ENCODE results near the gene NUP214.

The NUP214 gene

GRCh38 chr9:131120620-131121228, 4.7 kb upstream of the NUP214 start:
- no peaks in the 10 kb centered on the region for H3K9me3 Mint-ChIP-seq (ENCODE audit: low read depth)
- no peaks in the 10 kb centered on the region for H3K27me3 Mint-ChIP-seq
- H3K36me3 Mint-ChIP-seq = no peaks in the 10 kb centered on the region

GRCh38 chr9:131121346-131121745, 4.0 kb upstream of the NUP214 start:
- Mint-ChIP-seq H3K4me3 (no peak overlapping the region), H3K27ac (no peak overlapping the region), H3K9me3 (ENCODE audit: low read depth) (no peaks in the 10 kb centered on the region), H3K27me3 (no peaks in the 10 kb centered on the region), H3K36me3 (no peaks in the 10 kb centered on the region), H3K4me1 (ENCODE audit: low read depth) (peaks cover 11% of the 10 kb centered on the region)

More at GRCh38 chr9:131120620-131121228, 4.7 kb upstream of the NUP214 start:
- H3K4me3 Mint-ChIP-seq = no peak overlapping the region
- H3K4me1 Mint-ChIP-seq (ENCODE audit: low read depth) = peaks cover 7% of the 10 kb centered on the region
- H3K27ac Mint-ChIP-seq = no peak overlapping the region

DNA sequence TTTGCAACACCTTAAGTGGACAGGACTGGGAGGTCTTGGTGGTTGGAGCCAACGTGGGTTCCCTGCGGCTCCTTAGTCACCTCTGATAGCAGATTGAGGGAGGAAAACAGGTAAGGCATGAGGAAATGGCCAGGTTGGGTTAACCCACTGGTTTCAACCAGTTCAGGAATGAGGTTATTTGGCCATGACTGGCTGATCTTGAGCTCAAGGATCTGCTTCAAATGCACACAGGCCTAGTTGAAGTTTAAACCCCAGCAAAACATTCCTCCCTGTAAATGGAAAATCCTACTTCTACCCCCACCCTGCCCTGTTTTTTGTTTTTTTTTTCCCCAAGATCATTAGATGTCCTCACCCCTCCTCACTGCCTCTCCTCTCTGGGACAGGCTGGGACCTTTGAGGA, 3.2 kb upstream of the NUP214 start:
- no peaks in the 10 kb centered on the region for H3K36me3 Mint-ChIP-seq
- no peak overlapping the region for H3K4me3 Mint-ChIP-seq
- H3K4me1 Mint-ChIP-seq (ENCODE audit: low read depth) = peaks cover 11% of the 10 kb centered on the region

GRCh38 chr9:131125038-131125287, 423 bp upstream of the NUP214 start:
- peak overlapping the region; percentile 98 for H3K4me3 Mint-ChIP-seq
- H3K36me3 Mint-ChIP-seq = peaks cover 10% of the 10 kb centered on the region
- no peaks in the 10 kb centered on the region for H3K9me3 Mint-ChIP-seq (ENCODE audit: low read depth)
- peak overlapping the region; percentile 98 for H3K27ac Mint-ChIP-seq
- peaks cover 26% of the 10 kb centered on the region for H3K4me1 Mint-ChIP-seq (ENCODE audit: low read depth)
- H3K27me3 Mint-ChIP-seq = no peaks in the 10 kb centered on the region

More for the DNA sequence above, 3.2 kb upstream of the NUP214 start:
- Mint-ChIP-seq H3K9me3 (ENCODE audit: low read depth) (no peaks in the 10 kb centered on the region), H3K27ac (no peak overlapping the region), H3K27me3 (no peaks in the 10 kb centered on the region)

DNA sequence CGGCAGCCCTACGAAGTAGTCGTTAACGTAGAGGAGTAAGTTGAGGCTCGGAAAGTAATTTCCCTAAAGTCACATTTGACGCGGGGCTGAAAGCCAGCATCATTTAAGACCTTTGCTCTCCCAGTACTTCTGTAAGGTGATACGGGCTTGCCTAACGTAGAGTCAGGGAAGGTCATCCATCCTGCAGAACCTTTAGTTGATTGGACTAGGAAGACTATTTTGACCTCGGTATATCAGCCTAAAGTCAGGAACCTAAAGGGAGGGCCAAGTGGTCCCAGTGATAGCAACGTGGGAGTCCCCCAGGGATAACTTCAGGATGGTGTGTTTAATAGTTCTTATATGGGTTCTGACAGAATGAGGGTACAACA, 657 bp downstream of the NUP214 start:
- H3K4me3 Mint-ChIP-seq = peak overlapping the region; percentile 98
- no peaks in the 10 kb centered on the region for H3K27me3 Mint-ChIP-seq
- H3K36me3 Mint-ChIP-seq = peaks cover 12% of the 10 kb centered on the region
- no peaks in the 10 kb centered on the region for H3K9me3 Mint-ChIP-seq (ENCODE audit: low read depth)
- H3K27ac Mint-ChIP-seq = peak overlapping the region; percentile 98
- peaks cover 34% of the 10 kb centered on the region for H3K4me1 Mint-ChIP-seq (ENCODE audit: low read depth)

- Mint-ChIP-seq H3K27me3 (no peaks in the 10 kb centered on the region), H3K27ac (no peak overlapping the region), H3K36me3 (peaks cover 18% of the 10 kb centered on the region), H3K4me1 (ENCODE audit: low read depth) (peaks cover 35% of the 10 kb centered on the region), H3K9me3 (ENCODE audit: low read depth) (no peaks in the 10 kb centered on the region), H3K4me3 (no peak overlapping the region)
Observed at GRCh38 chr9:131129183-131129582, 3.8 kb downstream of the NUP214 start.

- Mint-ChIP-seq H3K4me1 (ENCODE audit: low read depth) (no peaks in the 10 kb centered on the region), H3K27ac (no peak overlapping the region), H3K36me3 (peaks cover 15% of the 10 kb centered on the region), H3K9me3 (ENCODE audit: low read depth) (no peaks in the 10 kb centered on the region), H3K4me3 (no peak overlapping the region), H3K27me3 (no peaks in the 10 kb centered on the region)
Observed at GRCh38 chr9:131138676-131139075, 13.3 kb downstream of the NUP214 start.

DNA sequence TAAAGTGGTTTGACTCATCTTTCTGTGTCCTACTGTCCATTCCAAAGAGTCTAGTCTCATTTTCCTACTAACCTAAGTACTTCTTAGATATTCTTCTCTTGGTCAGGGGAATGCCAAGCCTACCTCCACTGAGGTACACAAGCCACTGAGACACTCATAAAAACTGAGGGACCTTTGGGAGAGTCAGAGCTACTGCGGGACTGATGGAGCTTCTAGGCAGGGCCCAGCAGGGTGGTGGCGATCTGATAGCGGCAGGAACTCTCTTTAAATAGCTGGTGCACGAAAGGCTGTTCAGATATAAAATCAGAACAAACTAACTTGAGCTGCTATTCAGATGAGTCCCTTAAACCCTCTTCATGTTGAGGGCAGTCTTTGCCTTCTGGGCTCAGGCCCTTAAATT, 14.7 kb downstream of the NUP214 start:
- Mint-ChIP-seq H3K27ac (no peak overlapping the region), H3K36me3 (peaks cover 12% of the 10 kb centered on the region), H3K4me3 (no peak overlapping the region), H3K27me3 (no peaks in the 10 kb centered on the region), H3K4me1 (ENCODE audit: low read depth) (no peaks in the 10 kb centered on the region), H3K9me3 (ENCODE audit: low read depth) (no peaks in the 10 kb centered on the region)

- peaks cover 12% of the 10 kb centered on the region for H3K36me3 Mint-ChIP-seq
- H3K4me3 Mint-ChIP-seq = no peak overlapping the region
- H3K9me3 Mint-ChIP-seq (ENCODE audit: low read depth) = no peaks in the 10 kb centered on the region
- no peaks in the 10 kb centered on the region for H3K27me3 Mint-ChIP-seq
- no peak overlapping the region for H3K27ac Mint-ChIP-seq
- H3K4me1 Mint-ChIP-seq (ENCODE audit: low read depth) = no peaks in the 10 kb centered on the region
Observed at GRCh38 chr9:131140550-131140949, 15.2 kb downstream of the NUP214 start.

- H3K36me3 Mint-ChIP-seq = peaks cover 13% of the 10 kb centered on the region
- no peaks in the 10 kb centered on the region for H3K9me3 Mint-ChIP-seq (ENCODE audit: low read depth)
- H3K4me1 Mint-ChIP-seq (ENCODE audit: low read depth) = no peaks in the 10 kb centered on the region
- H3K27me3 Mint-ChIP-seq = no peaks in the 10 kb centered on the region
- no peak overlapping the region for H3K27ac Mint-ChIP-seq
- H3K4me3 Mint-ChIP-seq = no peak overlapping the region
Observed at GRCh38 chr9:131142160-131142559, 16.8 kb downstream of the NUP214 start.

- Mint-ChIP-seq H3K4me1 (ENCODE audit: low read depth) (peaks cover 3% of the 10 kb centered on the region), H3K9me3 (ENCODE audit: low read depth) (no peaks in the 10 kb centered on the region), H3K36me3 (peaks cover 13% of the 10 kb centered on the region), H3K27ac (no peak overlapping the region), H3K27me3 (no peaks in the 10 kb centered on the region), H3K4me3 (no peak overlapping the region)
Observed at GRCh38 chr9:131144201-131144600, 18.8 kb downstream of the NUP214 start.

DNA sequence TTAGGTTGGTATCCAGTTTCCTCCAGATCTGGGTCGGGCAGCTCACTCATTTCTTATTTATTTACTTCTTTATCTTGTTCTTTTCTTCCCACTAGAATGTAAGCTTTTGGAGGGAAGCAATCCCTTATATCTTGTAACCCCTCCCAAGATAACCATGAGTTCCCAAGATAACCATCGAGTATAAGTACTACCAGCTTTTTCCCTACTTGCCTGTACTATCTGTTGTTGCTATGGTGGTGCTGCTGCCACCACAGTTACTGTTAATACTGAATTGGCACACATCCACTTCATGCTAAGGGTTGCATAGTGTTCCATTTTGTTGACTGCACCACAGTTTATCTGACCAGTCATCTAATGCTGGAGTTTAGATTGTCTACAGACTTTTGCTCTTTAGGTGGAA, 19.9 kb downstream of the NUP214 start:
- Mint-ChIP-seq H3K27me3 (no peaks in the 10 kb centered on the region), H3K4me3 (no peak overlapping the region), H3K9me3 (ENCODE audit: low read depth) (no peaks in the 10 kb centered on the region), H3K4me1 (ENCODE audit: low read depth) (peaks cover 13% of the 10 kb centered on the region), H3K36me3 (peaks cover 8% of the 10 kb centered on the region), H3K27ac (no peak overlapping the region)

DNA sequence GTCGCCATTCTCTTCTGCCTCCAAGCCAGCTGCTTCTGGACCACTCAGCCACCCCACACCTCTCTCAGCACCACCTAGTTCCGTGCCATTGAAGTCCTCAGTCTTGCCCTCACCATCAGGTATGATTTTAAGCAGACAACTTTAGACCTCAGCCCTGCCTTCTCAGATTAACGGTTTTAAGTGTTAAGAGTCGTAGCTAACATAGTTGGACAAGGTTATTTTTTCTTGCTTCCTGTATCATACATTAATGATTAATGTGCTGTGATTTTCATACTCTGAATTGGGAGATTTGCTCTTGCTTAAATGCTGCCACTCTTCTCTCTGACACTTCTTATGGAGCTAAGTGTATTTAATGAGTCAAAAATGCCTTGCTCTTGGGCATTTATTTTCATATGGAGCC, 20.8 kb downstream of the NUP214 start:
- H3K27me3 Mint-ChIP-seq = no peaks in the 10 kb centered on the region
- H3K27ac Mint-ChIP-seq = no peak overlapping the region
- H3K4me3 Mint-ChIP-seq = no peak overlapping the region
- no peaks in the 10 kb centered on the region for H3K9me3 Mint-ChIP-seq (ENCODE audit: low read depth)
- H3K4me1 Mint-ChIP-seq (ENCODE audit: low read depth) = peaks cover 13% of the 10 kb centered on the region
- peaks cover 5% of the 10 kb centered on the region for H3K36me3 Mint-ChIP-seq

DNA sequence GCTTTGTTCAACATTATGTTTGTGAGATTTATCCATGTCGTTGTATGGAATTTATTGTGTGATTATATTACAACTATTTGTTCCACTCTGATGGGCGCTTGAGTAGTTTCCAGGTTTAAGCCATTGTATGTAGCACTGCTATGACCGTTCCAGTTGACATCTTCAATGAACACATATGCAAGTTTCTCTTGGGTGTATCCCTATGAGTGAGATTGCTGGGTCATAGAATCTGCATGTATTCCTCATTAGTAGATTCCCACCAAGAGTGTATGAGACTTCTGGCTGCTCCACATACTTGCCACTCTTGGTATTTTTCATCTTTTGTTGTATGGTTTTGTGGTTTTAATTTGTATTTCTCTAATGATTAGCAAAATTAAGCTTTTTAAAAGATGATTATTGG, 22.9 kb downstream of the NUP214 start:
- no peaks in the 10 kb centered on the region for H3K9me3 Mint-ChIP-seq (ENCODE audit: low read depth)
- peaks cover 13% of the 10 kb centered on the region for H3K4me1 Mint-ChIP-seq (ENCODE audit: low read depth)
- peaks cover 5% of the 10 kb centered on the region for H3K36me3 Mint-ChIP-seq
- H3K27ac Mint-ChIP-seq = no peak overlapping the region
- H3K4me3 Mint-ChIP-seq = no peak overlapping the region
- H3K27me3 Mint-ChIP-seq = no peaks in the 10 kb centered on the region

GRCh38 chr9:131148966-131149687, 23.7 kb downstream of the NUP214 start:
- Mint-ChIP-seq H3K9me3 (ENCODE audit: low read depth) (no peaks in the 10 kb centered on the region), H3K36me3 (peaks cover 3% of the 10 kb centered on the region), H3K27me3 (no peaks in the 10 kb centered on the region), H3K4me1 (ENCODE audit: low read depth) (peaks cover 17% of the 10 kb centered on the region), H3K4me3 (no peak overlapping the region), H3K27ac (peak overlapping the region; percentile 78)

GRCh38 chr9:131149688-131150053, 24.3 kb downstream of the NUP214 start:
- peaks cover 5% of the 10 kb centered on the region for H3K36me3 Mint-ChIP-seq
- H3K27ac Mint-ChIP-seq = peak overlapping the region; percentile 78
- H3K9me3 Mint-ChIP-seq (ENCODE audit: low read depth) = no peaks in the 10 kb centered on the region
- no peak overlapping the region for H3K4me3 Mint-ChIP-seq
- peaks cover 18% of the 10 kb centered on the region for H3K4me1 Mint-ChIP-seq (ENCODE audit: low read depth)
- H3K27me3 Mint-ChIP-seq = no peaks in the 10 kb centered on the region
